H9 (cell line): ENCODE results near the gene PDE8A. TPM values are rescaled to one million over a fixed set of nuclear protein-coding genes. Genes with fewer than 3 reads are reported as not detected.
A peak's percentile ranks its signal among the peaks of the same experiment; 100 is the strongest.

ENCODE experiments used
- DNase-seq: peaks from one replicate; pipeline ENCODE4 v3.0.0-alpha.2; 2017
- H2AFZ ChIP-seq: one replicate; pipeline ENCODE4 v1.6.1; 2013; ENCODE audit warnings: mild to moderate bottlenecking, low read length, control low read depth, moderate library complexity
- H2AK5ac ChIP-seq: 2 replicates; pipeline ENCODE4 v1.6.1; 2013; ENCODE audit warnings: low read length, control low read depth, mixed read lengths; ENCODE audit not compliant: insufficient read length
- H2BK120ac ChIP-seq: one replicate; pipeline ENCODE4 v1.6.1; 2013; ENCODE audit warnings: low read depth, mild to moderate bottlenecking, low read length, control low read depth, inconsistent platforms; ENCODE audit not compliant: poor library complexity, severe bottlenecking
- H2BK12ac ChIP-seq: 2 replicates; pipeline ENCODE4 v1.6.1; 2013; ENCODE audit warnings: low read length, control low read depth, mixed read lengths, low read depth; ENCODE audit not compliant: insufficient read length
- H2BK15ac ChIP-seq: 2 replicates; pipeline ENCODE4 v1.6.1; 2013; ENCODE audit warnings: low read depth, low read length, control low read depth
- H2BK20ac ChIP-seq: one replicate; pipeline ENCODE4 v1.6.1; 2013; ENCODE audit warnings: low read depth, mild to moderate bottlenecking, low read length, control low read depth, inconsistent platforms; ENCODE audit not compliant: poor library complexity, severe bottlenecking
- H2BK5ac ChIP-seq: 2 replicates; pipeline ENCODE4 v1.6.1; 2013; ENCODE audit warnings: low read length, control low read depth, mixed read lengths; ENCODE audit not compliant: insufficient read length
- H3K14ac ChIP-seq: 2 replicates; pipeline ENCODE4 v1.6.1; 2013; ENCODE audit warnings: low read length, control low read depth; ENCODE audit not compliant: insufficient read depth
- H3K18ac ChIP-seq: 2 replicates; pipeline ENCODE4 v1.6.1; 2013; ENCODE audit warnings: low read depth, mild to moderate bottlenecking, mixed read lengths, low read length, control low read depth; ENCODE audit not compliant: insufficient read length
- H3K23ac ChIP-seq: 2 replicates; pipeline ENCODE4 v1.6.1; 2013; ENCODE audit warnings: low read length, control low read depth, mixed read lengths, low read depth; ENCODE audit not compliant: insufficient read length
- H3K23me2 ChIP-seq: 2 replicates; pipeline ENCODE4 v1.6.1; 2013; ENCODE audit warnings: low read depth, mild to moderate bottlenecking, mixed read lengths, low read length, control low read depth; ENCODE audit not compliant: insufficient read length, poor library complexity, severe bottlenecking
- H3K27ac ChIP-seq: 2 replicates; pipeline ENCODE4 v1.5.1; 2013; ENCODE audit warnings: low read length, control low read depth, mixed read lengths, low read depth; ENCODE audit not compliant: insufficient read length
- H3K27me3 ChIP-seq: 2 replicates; pipeline ENCODE4 v1.6.1; 2013; ENCODE audit warnings: low read length, control low read depth, inconsistent platforms; ENCODE audit not compliant: insufficient read depth
- H3K4ac ChIP-seq: 2 replicates; pipeline ENCODE4 v1.6.1; 2013; ENCODE audit warnings: low read depth, mild to moderate bottlenecking, control low read depth, inconsistent platforms, low read length, moderate library complexity
- H3K4me1 ChIP-seq: 2 replicates; pipeline ENCODE4 v1.6.1; 2013; ENCODE audit warnings: low read length, control low read depth, inconsistent platforms; ENCODE audit not compliant: insufficient read depth
- H3K4me2 ChIP-seq: 2 replicates; pipeline ENCODE4 v1.6.1; 2013; ENCODE audit warnings: low read length, control low read depth, mixed read lengths; ENCODE audit not compliant: insufficient read length, insufficient read depth
- H3K56ac ChIP-seq: 2 replicates; pipeline ENCODE4 v1.6.1; 2013; ENCODE audit warnings: low read depth, mild to moderate bottlenecking, mixed read lengths, low read length, control low read depth; ENCODE audit not compliant: insufficient read length
- H3K79me1 ChIP-seq: 2 replicates; pipeline ENCODE4 v1.6.1; 2013; ENCODE audit warnings: low read depth, mild to moderate bottlenecking, moderate library complexity, low read length, control low read depth, inconsistent platforms; ENCODE audit not compliant: insufficient read depth, poor library complexity, severe bottlenecking
- H3K79me2 ChIP-seq: 2 replicates; pipeline ENCODE4 v1.6.1; 2013; ENCODE audit warnings: low read length, control low read depth, inconsistent platforms; ENCODE audit not compliant: insufficient read depth
- H3K9ac ChIP-seq: 2 replicates; pipeline ENCODE4 v1.6.1; 2013; ENCODE audit warnings: low read length, control low read depth, mixed read lengths; ENCODE audit not compliant: insufficient read length; ENCODE audit errors: extremely low read depth
- H3K9me3 ChIP-seq: one replicate; pipeline ENCODE4 v1.6.1; 2013; ENCODE audit warnings: low read depth, low read length, inconsistent platforms; ENCODE audit not compliant: control insufficient read depth
- H3T11ph ChIP-seq: one replicate; pipeline ENCODE4 v1.6.1; 2013; ENCODE audit warnings: mild to moderate bottlenecking, low read length, control low read depth, inconsistent platforms
- H4K20me1 ChIP-seq: one replicate; pipeline ENCODE4 v1.6.1; 2013; ENCODE audit not compliant: control insufficient read depth, insufficient read length, insufficient read depth
- H4K5ac ChIP-seq: 2 replicates; pipeline ENCODE4 v1.6.1; 2013; ENCODE audit warnings: low read depth, mild to moderate bottlenecking, mixed read lengths, low read length, control low read depth; ENCODE audit not compliant: insufficient read length
- H4K8ac ChIP-seq: replicated peaks from 2 replicates; pipeline ENCODE4 v1.6.1; 2013; ENCODE audit warnings: low read length, control low read depth, mixed read lengths, low read depth; ENCODE audit not compliant: insufficient read length
- H4K91ac ChIP-seq: 2 replicates; pipeline ENCODE4 v1.6.1; 2013; ENCODE audit warnings: low read depth, mild to moderate bottlenecking, moderate library complexity, mixed read lengths, low read length, control low read depth; ENCODE audit not compliant: insufficient read length
- H3K27ac Mint-ChIP-seq, 3 experiments: 2 replicates in 2 of 3; 3 replicates in 1 of 3; pipeline ENCODE4 v1.8.0; 2020 to 2021; ENCODE audit warnings: mixed read lengths in 3 of 3, mild to moderate bottlenecking in 1 of 3, moderate library complexity in 1 of 3
- H3K27me3 Mint-ChIP-seq: 2 replicates; pipeline ENCODE4 v1.8.0; 2021; ENCODE audit warnings: low read depth, mild to moderate bottlenecking, moderate library complexity, mixed read lengths
- H3K36me3 Mint-ChIP-seq, 3 experiments: 2 replicates in 2 of 3; 3 replicates in 1 of 3; pipeline ENCODE4 v1.8.0; 2020 to 2021; ENCODE audit warnings: low read depth in 3 of 3, mixed read lengths in 3 of 3; ENCODE audit not compliant: insufficient read depth in 1 of 3
- H3K4me1 Mint-ChIP-seq, 2 experiments: 2 replicates each; pipeline ENCODE4 v1.8.0; 2020; ENCODE audit warnings: mixed read lengths in 2 of 2
- H3K4me3 Mint-ChIP-seq, 2 experiments: 2 replicates in 1 of 2; 3 replicates in 1 of 2; pipeline ENCODE4 v1.8.0; 2020 to 2021; ENCODE audit warnings: mild to moderate bottlenecking in 2 of 2, mixed read lengths in 2 of 2, moderate library complexity in 1 of 2
- H3K9me3 Mint-ChIP-seq, 2 experiments: 2 replicates in 1 of 2; 3 replicates in 1 of 2; pipeline ENCODE4 v1.8.0; 2020; ENCODE audit warnings: mild to moderate bottlenecking in 2 of 2, mixed read lengths in 2 of 2, moderate library complexity in 1 of 2
- CTCF ChIP-seq: fragments of 200-600 bp; sonication (generic); conservative IDR thresholded peaks from 3 replicates; pipeline ENCODE4 v1.8.0; 2021; ENCODE audit warnings: antibody characterized with exemption, mild to moderate bottlenecking
- WGBS: extraction: QIAGEN DNeasy Blood & Tissue Kit; methylation state at CpG from one replicate; pipeline ENCODE4 v1.1.7; 2013; ENCODE audit warnings: missing lambda C conversion rate, low lambda C conversion rate, mixed read lengths; ENCODE audit not compliant: insufficient read length; ENCODE audit errors: extremely low coverage; 5-methylcytosine and 5-hydroxymethylcytosine counted together
- total RNA-seq: library from RNA; stranded (reverse); gene quantifications from 2 replicates; pipeline ENCODE4 v1.2.1, GENCODE V29; 2021

PDE8A gene
- total RNA-seq, 1 experiment from 2014 or later: 9.3 TPM

GRCh38 chr15:85168642-85169173, 187.1 kb downstream of the PDE8A start:
- H3K14ac ChIP-seq: no peak overlapping the region
- TF ChIP-seq CTCF: peak; percentile 81
- no peaks in the 10 kb centered on the region for H4K20me1 ChIP-seq
- H2BK12ac ChIP-seq: no peak overlapping the region
- H3K4me1 ChIP-seq: no peaks in the 10 kb centered on the region
- H3K79me2 ChIP-seq: no peaks in the 10 kb centered on the region
- no peak overlapping the region for H3K18ac ChIP-seq
- Mint-ChIP-seq H3K4me1 (peaks cover 4 to 12% of the 10 kb centered on the region in 2 experiments), H3K4me3 (peak overlapping the region; percentile 59 to 72), H3K27ac (peak overlapping the region in 1 of 3 experiments; percentile 35; a peak in 1 of 7 replicates), H3K9me3 (peaks cover 44 to 50% of the 10 kb centered on the region in 2 experiments), H3K36me3 (peaks cover 15 to 32% (median 29%) of the 10 kb centered on the region in 3 experiments), H3K27me3 (peaks cover 6% of the 10 kb centered on the region)
- no peaks in the 10 kb centered on the region for H3K27me3 ChIP-seq
- peak overlapping the region; percentile 52 for H3K4me2 ChIP-seq
- H3K56ac ChIP-seq: no peak overlapping the region
- WGBS: no CpG with 5 or more reads among the region's 20 CpGs
- H4K8ac ChIP-seq: no peak overlapping the region
- no peak overlapping the region for H4K91ac ChIP-seq
- H3K27ac ChIP-seq: no peak overlapping the region
- no peak overlapping the region for H4K5ac ChIP-seq
- H2BK15ac ChIP-seq: no peak overlapping the region
- H2BK5ac ChIP-seq: no peak overlapping the region
- peak overlapping the region; percentile 18 for H3K9ac ChIP-seq
- peak overlapping the region; percentile 78 for H2AFZ ChIP-seq
- H2BK120ac ChIP-seq: no peak overlapping the region
- H2AK5ac ChIP-seq: no peak overlapping the region
- no peak overlapping the region for H3K23ac ChIP-seq
- no peak overlapping the region for H3K4ac ChIP-seq
- no peak overlapping the region for H3T11ph ChIP-seq
- no peak overlapping the region for H2BK20ac ChIP-seq
- peak; percentile 96 for DNase-seq
- no peaks in the 10 kb centered on the region for H3K23me2 ChIP-seq
- peaks cover 20% of the 10 kb centered on the region for H3K9me3 ChIP-seq
- no peaks in the 10 kb centered on the region for H3K79me1 ChIP-seq
